ENCODE data around the gene SCNN1B.

Gene SCNN1B

GRCh38 chr16:23321206-23321875, 19.2 kb downstream of the SCNN1B start:
- FAIRE-seq, result no peak

- no peak for FAIRE-seq
Measured at GRCh38 chr16:23323224-23324030, 21.3 kb downstream of the SCNN1B start.

DNA sequence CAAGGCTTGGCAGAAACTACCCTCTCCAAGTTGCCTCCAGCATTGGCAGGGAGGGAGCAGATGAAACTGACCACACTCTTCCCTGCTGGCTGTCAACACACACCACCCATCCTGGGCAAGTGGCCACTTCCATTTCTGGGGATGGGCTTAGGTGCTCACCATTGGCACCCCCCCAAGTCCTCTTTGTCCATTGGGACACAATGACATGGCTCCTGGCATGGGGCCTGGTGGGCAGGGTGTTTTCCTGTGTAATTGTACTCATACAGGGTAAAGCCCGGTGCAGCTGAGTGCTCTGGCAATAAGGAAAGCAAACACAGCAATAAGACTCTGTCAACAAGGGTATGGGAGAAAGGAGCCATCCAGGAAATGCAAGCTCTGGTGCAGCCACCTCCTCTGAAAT, 22.6 kb downstream of the SCNN1B start:
- FAIRE-seq, result no peak

GRCh38 chr16:23327836-23328235, 25.7 kb downstream of the SCNN1B start:
- no peak for FAIRE-seq

- FAIRE-seq, result no peak
Measured at GRCh38 chr16:23330161-23330560, 28.1 kb downstream of the SCNN1B start.

GRCh38 chr16:23330583-23331249, 28.6 kb downstream of the SCNN1B start:
- FAIRE-seq, result no peak

DNA sequence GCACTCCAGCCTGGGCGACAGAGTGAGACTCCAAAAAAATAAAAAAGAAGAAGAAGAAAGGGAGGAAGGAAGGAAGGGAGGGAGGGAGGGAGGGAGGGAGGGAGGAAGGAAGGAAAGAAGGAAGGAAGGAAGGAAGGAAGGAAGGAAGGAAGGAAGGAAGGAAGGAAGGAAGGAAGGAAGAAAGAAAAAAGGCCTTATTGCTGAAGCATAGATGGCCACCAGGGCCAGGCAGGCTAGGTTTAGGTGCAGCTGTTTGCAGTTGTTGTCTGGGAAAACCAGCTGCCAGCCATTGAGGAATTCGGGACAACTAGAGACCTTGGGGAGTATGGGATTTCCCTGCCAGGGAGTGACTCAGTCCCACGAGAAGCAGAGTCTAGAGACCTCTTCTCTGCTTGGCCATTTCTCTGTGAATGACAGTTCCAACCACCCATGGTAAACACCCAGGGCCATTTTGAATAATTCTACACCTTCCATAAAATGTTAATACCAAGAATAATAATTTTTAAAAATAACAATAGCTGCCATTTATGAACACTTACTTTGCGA, 31.0 kb downstream of the SCNN1B start:
- no peak for FAIRE-seq

DNA sequence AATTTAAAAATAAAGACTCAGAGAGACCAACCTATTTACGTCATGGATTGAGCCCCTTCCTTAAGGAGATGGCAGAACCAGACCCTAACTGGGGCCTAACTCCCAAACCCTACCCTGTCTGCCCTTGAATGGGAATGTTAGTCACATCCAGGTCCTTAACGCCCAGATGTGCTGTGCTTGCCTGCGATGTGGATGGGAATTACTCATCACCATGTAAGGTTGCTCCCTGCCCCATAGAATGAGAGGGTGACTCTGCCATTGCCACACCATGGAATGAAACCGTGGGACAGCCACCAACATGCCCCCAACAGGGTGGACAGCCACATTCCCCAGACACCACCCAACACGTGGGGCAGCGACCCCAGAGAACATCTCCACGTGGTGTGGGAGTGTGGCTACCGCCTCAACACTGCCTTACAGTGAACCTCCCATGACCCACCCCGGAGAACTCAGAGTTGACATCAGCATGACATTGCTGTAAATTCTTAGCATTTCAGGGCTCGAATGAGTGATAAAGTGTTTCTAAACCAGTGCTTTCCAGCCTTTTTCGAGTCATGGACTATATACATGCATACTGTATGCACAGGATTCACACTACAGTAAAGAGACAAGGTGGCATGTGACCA, 31.8 kb downstream of the SCNN1B start:
- no peak for FAIRE-seq

- FAIRE-seq, result no peak
Measured at GRCh38 chr16:23334457-23334853, 32.4 kb downstream of the SCNN1B start.

- no peak for FAIRE-seq
Measured at GRCh38 chr16:23334950-23335349, 32.8 kb downstream of the SCNN1B start.

DNA sequence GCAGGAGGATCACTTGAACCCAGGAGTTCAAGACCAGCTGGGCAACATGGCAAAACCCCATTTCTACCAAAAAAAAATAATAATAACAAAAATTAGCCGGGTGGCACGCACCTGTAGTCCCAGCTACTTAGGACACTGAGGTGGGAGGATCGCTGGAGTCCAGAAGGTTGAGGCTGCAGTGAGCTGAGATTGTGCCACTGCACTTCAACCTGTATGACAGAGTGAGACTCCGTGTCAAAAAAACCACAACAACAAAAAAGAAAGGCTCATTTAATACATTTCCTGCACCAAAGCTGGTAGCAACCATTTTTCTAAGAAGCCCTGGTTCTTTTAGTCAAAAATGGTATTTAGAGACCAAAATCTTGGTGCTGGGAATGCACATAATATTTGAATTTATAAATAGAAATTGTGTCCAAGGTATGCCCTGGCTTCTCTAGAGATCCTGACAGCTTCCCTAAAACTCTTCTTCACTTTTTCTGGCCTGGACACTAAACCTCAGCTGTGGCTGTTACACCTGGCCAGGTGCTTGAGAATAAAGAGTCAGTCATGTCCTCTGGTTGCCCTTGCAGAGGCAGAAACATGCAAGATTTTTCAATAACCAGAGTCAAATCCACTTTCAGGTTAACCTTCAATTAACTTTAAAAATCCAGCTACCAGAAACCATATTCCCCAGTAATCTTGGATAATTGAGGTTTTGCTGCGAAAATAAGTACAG, 35.9 kb downstream of the SCNN1B start:
- FAIRE-seq, result no peak

DNA sequence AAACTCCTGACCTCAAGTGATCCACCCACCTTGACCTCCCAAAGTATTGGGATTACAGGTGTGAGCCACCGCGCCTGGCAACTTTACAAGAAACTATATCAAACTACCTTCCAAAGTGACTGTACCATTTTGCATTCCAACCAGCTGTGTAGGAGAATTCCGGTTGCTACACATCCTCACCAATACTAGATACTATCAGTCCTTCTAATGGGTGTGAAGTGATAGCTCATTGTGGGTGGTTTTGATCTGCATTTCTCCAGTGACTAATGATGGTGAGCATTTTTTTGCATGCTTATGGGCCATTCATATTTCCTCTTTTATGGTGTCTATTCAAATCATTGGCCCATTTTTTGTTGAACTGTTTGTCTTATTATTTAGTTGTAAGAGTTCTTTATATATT, 37.7 kb downstream of the SCNN1B start:
- FAIRE-seq, result no peak

- FAIRE-seq, result no peak
Measured at GRCh38 chr16:23342083-23342640, 40.1 kb downstream of the SCNN1B start.

DNA sequence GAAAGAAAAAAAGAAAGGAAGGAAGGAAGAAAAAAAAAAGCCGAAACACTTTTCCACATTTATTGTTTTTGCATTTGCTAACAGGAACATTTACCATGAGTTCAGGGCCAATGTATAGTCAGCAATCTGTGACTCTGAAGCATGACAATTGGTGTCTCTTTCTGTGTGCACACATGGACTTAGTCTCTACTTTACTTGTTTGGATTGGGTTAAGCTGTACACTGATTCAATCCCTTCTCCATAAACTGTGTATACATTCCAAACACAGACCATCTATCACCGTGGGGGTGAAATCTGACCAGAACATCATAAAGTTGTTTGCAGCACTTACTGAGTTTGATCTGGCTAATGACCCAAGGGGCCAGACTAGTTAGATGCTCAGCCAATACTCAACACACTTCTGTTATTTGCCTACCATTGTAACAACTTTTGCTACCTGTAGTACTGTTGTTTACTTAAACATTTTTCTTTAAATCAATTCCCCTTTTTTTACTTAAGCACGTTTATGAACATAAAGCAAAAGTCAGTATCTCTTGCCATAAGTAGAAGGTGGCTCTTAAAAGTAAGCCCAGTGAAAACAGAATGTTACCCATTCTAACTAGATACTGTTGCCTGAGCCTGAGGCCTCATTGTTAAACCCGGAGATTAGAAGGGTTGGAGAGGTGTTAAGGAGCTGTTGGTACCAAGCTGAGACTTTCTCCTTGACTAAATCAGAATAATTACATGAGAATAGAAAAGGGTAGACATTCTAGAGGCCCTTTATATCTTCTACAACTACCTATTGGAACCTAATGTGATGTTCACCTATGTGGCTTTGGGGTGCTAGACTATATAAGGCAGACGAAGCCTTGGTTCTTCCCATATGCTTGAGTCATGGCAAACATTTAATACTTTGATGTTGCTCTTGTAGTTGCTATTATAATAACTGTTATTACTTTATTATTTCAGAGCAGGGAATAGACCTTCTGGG, 41.8 kb downstream of the SCNN1B start:
- no peak for FAIRE-seq

DNA sequence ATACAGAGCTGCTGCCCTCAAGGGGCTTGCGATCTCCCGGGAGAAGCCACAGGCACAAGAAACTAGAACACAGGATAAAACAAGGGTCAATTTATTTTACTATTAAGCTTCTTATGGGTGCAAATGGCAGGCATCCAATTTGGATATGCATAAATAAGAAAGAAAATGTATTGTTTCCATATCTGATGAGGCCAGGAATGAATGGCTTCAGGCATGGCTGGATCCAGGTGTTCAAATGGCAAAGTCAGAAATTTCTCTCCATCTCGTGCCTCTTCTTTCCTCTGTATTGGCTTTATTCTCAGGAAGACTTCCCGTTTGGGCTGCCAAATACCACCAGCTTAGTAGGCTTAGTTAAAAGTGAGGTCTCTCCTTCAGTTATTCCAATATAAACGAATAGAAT, 43.1 kb downstream of the SCNN1B start:
- no peak for FAIRE-seq

GRCh38 chr16:23348579-23349469, 46.7 kb downstream of the SCNN1B start:
- no peak for FAIRE-seq

- FAIRE-seq, result no peak
Measured at GRCh38 chr16:23351360-23351759, 49.3 kb downstream of the SCNN1B start.

DNA sequence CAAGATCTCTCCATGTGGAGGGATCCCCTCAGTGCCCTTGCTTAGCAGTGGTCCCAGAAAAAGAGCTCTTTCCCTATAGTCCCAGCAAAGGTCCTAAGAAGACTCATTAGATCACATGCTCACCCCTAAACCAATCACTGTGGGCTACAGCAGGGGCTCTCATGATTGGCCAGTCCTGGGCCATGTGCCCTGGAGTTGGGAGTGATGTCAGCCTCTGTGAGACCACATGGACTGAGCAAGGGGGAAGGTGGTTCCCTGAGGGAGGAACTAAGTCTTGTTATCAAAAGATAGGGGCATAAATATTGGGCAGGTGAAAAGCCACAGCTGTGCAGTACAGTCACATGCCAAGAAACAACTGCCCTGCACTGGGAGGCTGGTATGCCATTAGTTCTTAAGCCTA, 51.3 kb downstream of the SCNN1B start:
- FAIRE-seq, result no peak

DNA sequence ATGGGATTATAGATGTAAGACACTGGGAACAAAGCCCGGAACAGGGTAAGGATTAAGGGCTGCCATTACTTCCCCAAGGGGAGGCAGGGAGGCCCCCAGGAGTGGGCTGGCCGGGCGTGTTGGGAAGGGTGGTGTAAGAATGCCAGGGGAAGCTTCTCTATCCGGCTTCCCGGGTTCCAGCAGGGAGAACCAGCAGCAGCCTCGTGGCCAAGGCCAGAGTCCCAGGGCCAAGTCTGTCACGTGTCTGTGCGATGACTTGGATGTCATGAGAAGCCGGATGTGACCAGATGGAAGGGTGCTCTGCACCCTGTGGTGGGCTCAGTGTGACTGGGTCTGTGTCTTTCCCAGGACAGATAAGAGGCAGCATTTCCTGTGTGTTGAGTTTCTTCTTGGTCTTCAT, 52.1 kb downstream of the SCNN1B start:
- FAIRE-seq, result no peak

- FAIRE-seq, result no peak
Measured at GRCh38 chr16:23355106-23355670, 53.1 kb downstream of the SCNN1B start.

Measured in G401.6 (cell line).